Calu3 (cell line): ENCODE results near the gene ST8SIA4. TPM values are rescaled to one million over a fixed set of nuclear protein-coding genes. Genes with fewer than 3 reads are reported as not detected.

Experiments used
- BruUV-seq: library from RNA; stranded (reverse); fragments of 400-500 nt; replicated peaks from 2 replicates; lab custom pipeline; 2021; lab: Mats Ljungman, UMichigan
- CTCF ChIA-PET: fragments of 300-600 bp; sonication (Branson Sonifier 250); formaldehyde crosslinking; loops from one replicate; lab custom pipeline; 2022; ENCODE audit warnings: antibody characterized with exemption; lab: Charles Lee
- DNase-seq: peaks from one replicate; pipeline ENCODE4 v3.0.0; 2022
- H3K27ac Mint-ChIP-seq: one replicate; pipeline ENCODE4 v1.8.0; 2022; ENCODE audit warnings: mixed read lengths; ENCODE audit not compliant: unreplicated experiment
- H3K27me3 Mint-ChIP-seq: one replicate; pipeline ENCODE4 v1.8.0; 2022; ENCODE audit warnings: mixed read lengths; ENCODE audit not compliant: unreplicated experiment
- H3K36me3 Mint-ChIP-seq: one replicate; pipeline ENCODE4 v1.8.0; 2022; ENCODE audit warnings: mild to moderate bottlenecking, moderate library complexity, mixed read lengths; ENCODE audit not compliant: insufficient read depth, unreplicated experiment
- H3K4me1 Mint-ChIP-seq: one replicate; pipeline ENCODE4 v1.8.0; 2022; ENCODE audit warnings: mild to moderate bottlenecking, low read depth, mixed read lengths; ENCODE audit not compliant: unreplicated experiment
- H3K4me3 Mint-ChIP-seq: one replicate; pipeline ENCODE4 v1.8.0; 2022; ENCODE audit warnings: mild to moderate bottlenecking, low read depth, moderate library complexity, mixed read lengths; ENCODE audit not compliant: unreplicated experiment
- H3K9me3 Mint-ChIP-seq: one replicate; pipeline ENCODE4 v1.8.0; 2022; ENCODE audit warnings: low read depth, mixed read lengths; ENCODE audit not compliant: unreplicated experiment
- intact Hi-C: fragments of 100-400 bp; cut with micrococcal nuclease; formaldehyde crosslinking; loops from one replicate; pipeline ENCODE4 v1.10.0; 2022; ENCODE audit not compliant: unreplicated experiment
- total RNA-seq: library from RNA; stranded (reverse); gene quantifications from 2 replicates; pipeline ENCODE4 v1.2.3, GENCODE V29; 2022
- TF ChIP-seq, protein P1 (sequence below): fragments of 200-600 bp; IDR thresholded peaks from one replicate; pipeline ENCODE4 v1.8.0; 2022; ENCODE audit warnings: antibody characterized with exemption; ENCODE audit not compliant: unreplicated experiment

ST8SIA4 gene
- total RNA-seq, 1 experiment from 2014 or later: not detected

DNA sequence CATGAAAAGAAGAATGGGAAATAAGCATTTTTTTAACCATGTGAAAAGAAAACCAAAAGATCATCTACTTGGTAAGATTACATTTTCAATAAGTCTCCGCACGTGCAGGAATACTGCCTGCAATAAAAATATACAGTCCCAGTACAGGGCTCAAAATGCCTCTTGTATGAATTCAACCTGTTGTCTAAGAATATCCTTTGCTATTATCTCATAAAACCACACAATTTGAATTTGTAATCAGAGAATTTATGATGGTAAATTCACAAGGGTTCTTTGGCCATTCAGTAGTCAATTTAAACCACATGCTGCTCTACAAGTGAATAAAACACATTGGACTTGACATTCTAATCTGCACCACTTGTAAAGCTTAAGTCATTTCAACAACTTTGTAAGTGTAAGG, 46.6 kb downstream of the ST8SIA4 start:
- Mint-ChIP-seq H3K4me3 (no peak overlapping the region), H3K4me1 (no peaks in the 10 kb centered on the region), H3K27ac (no peak overlapping the region), H3K36me3 (no peaks in the 10 kb centered on the region), H3K27me3 (no peaks in the 10 kb centered on the region), H3K9me3 (no peaks in the 10 kb centered on the region)
- TF ChIP-seq, protein P1, sequence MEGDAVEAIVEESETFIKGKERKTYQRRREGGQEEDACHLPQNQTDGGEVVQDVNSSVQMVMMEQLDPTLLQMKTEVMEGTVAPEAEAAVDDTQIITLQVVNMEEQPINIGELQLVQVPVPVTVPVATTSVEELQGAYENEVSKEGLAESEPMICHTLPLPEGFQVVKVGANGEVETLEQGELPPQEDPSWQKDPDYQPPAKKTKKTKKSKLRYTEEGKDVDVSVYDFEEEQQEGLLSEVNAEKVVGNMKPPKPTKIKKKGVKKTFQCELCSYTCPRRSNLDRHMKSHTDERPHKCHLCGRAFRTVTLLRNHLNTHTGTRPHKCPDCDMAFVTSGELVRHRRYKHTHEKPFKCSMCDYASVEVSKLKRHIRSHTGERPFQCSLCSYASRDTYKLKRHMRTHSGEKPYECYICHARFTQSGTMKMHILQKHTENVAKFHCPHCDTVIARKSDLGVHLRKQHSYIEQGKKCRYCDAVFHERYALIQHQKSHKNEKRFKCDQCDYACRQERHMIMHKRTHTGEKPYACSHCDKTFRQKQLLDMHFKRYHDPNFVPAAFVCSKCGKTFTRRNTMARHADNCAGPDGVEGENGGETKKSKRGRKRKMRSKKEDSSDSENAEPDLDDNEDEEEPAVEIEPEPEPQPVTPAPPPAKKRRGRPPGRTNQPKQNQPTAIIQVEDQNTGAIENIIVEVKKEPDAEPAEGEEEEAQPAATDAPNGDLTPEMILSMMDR: no peak
- CTCF ChIA-PET: no interaction called here
- intact Hi-C loops: no loop called here
- no TSS peak for BruUV-seq
- DNase-seq: no peak

DNA sequence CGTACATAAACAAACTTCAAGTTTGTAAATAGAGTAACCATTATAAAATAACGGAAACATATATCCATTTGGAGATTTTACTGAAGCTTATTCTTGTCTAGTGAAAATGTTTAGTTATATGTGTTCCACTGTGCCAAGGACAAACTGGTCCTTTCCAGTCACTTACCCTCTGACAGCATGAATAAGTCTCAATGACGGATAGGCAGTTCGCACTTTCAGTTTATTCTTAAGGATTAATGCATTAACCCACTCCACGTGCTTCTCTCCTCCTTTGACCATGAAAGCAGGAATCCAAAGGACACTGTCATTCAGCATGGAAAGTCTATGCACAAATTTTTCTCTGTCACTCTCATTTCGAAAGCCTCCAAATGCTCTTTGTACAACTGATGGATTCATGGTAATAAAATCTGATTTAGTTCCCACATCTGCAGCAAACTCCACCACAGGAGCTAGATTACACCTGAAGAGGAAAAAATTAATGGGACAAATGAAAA, 47.1 kb downstream of the ST8SIA4 start:
- H3K9me3 Mint-ChIP-seq: no peaks in the 10 kb centered on the region
- no peak overlapping the region for H3K4me3 Mint-ChIP-seq
- no peak overlapping the region for H3K27ac Mint-ChIP-seq
- no peaks in the 10 kb centered on the region for H3K36me3 Mint-ChIP-seq
- BruUV-seq: no TSS peak
- H3K27me3 Mint-ChIP-seq: no peaks in the 10 kb centered on the region
- CTCF ChIA-PET: no interaction called here
- TF ChIP-seq, protein P1: no peak
- DNase-seq: no peak
- no peaks in the 10 kb centered on the region for H3K4me1 Mint-ChIP-seq
- intact Hi-C loops: no loop called here

DNA sequence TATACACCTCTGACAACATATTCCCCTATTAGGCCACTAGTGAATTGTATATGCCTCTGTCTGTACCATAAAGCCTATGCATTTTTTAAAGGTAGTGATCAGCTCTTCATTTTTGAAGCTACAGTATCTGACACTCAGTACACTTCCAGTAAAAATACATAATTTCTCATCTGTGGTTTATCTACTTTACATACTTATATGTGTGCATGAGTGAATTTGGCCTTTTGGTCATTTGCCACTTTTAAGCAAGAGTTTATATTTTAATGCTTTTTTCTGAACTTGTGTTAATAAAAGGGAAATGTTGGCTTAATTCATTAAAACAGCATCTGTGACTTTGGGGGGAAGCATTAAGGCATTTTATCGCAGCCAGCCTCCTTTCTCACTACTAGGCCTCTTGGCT, 47.8 kb downstream of the ST8SIA4 start:
- DNase-seq: no peak
- Mint-ChIP-seq H3K4me3 (no peak overlapping the region), H3K4me1 (no peaks in the 10 kb centered on the region), H3K36me3 (no peaks in the 10 kb centered on the region), H3K9me3 (no peaks in the 10 kb centered on the region), H3K27me3 (no peaks in the 10 kb centered on the region), H3K27ac (no peak overlapping the region)
- CTCF ChIA-PET: no interaction called here
- TF ChIP-seq, protein P1: no peak
- BruUV-seq: no TSS peak
- intact Hi-C loops: no loop called here

DNA sequence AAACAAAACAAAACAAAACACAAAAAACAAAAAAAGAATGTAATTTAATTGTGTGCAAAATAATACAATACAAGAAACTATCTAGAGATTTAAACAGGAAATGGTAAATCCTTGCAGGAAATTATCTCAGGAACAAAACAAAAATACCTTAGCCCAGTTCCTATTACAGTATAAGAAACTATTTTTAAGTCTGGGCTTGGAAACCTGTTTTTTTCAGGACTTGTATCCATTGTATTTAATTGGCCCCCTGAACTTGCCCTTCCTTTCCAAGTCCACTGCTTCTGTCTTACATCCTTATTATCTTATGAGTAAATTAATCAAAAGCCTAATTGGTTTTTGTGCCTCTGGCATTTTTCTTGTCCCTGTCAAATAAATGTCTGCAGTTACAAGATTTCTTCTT, 48.5 kb downstream of the ST8SIA4 start:
- Mint-ChIP-seq H3K27me3 (no peaks in the 10 kb centered on the region), H3K4me1 (no peaks in the 10 kb centered on the region), H3K36me3 (no peaks in the 10 kb centered on the region), H3K27ac (no peak overlapping the region), H3K9me3 (no peaks in the 10 kb centered on the region), H3K4me3 (no peak overlapping the region)
- intact Hi-C loops: no loop called here
- DNase-seq: no peak
- CTCF ChIA-PET: no interaction called here
- BruUV-seq: no TSS peak
- TF ChIP-seq, protein P1: no peak
